HG03095 (cell line): ENCODE results near the gene KPNA3.

Experiments used
- ATAC-seq: cut with Tn5 transposase; IDR thresholded peaks from one replicate; pipeline ENCODE4 v1.9.1; 2021; ENCODE audit warnings: moderate library complexity; ENCODE audit not compliant: unreplicated experiment

The KPNA3 gene

DNA sequence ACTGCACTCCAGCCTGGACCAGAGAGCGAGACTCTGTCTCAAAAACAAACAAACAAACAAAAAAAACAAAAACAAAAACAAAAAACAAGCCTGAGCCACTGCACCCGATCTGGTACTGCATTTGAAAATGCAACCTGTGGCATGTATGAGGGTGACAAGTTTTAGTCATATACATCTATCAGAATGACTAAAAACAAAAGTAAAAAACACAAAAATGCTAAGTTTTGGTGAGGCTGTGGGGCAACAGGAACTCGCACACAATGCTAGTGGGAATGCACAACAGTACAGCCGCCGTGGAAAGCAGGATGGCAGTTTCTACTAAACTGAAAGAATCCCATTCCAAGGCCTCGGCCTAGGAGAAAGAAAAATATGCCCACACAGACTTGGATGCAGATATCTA is 109.0 kb downstream of the KPNA3 start:
- no peak for ATAC-seq

DNA sequence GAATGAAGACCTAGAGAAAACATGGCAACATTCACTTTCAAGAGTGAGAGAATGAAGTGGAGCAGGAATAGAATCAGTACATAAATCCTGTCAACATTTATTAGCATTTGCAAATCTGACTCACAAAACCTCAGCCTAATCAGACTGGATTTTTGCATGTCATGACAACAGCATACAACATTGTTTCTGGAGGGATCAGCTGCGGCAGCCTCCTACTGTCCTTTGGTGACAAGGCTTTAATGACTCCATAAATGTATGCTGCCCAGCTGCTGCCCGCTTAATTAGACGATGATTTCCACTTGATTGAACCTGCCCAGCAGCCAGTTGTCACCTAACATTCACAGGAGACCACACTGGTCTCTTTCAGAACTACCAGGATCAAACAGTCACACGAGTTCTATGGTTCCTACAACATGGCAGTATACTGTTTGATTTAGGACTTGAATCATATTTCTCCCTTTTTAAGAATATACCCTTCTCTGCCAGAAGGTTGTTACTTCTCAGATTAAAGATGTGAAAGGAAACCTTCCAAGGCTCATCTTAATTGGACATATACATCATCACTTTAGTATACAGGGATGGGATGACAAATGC is 110.5 kb downstream of the KPNA3 start:
- no peak for ATAC-seq

DNA sequence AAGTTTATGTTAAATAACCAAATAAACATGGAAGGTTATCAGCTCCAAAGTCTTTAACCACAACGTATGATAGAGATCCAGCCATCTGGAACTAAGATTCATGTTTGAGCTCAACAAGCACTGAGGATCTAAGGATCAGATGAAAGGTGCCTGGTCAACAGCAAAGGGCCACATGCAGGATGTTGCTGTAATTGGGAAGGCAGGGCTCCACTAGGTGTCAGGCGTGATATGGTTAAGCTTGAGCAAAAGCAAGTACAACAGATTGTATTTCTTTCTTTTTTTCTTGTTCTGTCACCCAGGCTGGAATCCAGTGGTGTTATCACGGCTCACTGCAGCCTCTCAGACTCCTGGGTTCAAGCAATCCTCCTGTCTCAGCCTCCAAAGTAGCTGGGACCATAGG is 113.2 kb downstream of the KPNA3 start:
- ATAC-seq: no peak

DNA sequence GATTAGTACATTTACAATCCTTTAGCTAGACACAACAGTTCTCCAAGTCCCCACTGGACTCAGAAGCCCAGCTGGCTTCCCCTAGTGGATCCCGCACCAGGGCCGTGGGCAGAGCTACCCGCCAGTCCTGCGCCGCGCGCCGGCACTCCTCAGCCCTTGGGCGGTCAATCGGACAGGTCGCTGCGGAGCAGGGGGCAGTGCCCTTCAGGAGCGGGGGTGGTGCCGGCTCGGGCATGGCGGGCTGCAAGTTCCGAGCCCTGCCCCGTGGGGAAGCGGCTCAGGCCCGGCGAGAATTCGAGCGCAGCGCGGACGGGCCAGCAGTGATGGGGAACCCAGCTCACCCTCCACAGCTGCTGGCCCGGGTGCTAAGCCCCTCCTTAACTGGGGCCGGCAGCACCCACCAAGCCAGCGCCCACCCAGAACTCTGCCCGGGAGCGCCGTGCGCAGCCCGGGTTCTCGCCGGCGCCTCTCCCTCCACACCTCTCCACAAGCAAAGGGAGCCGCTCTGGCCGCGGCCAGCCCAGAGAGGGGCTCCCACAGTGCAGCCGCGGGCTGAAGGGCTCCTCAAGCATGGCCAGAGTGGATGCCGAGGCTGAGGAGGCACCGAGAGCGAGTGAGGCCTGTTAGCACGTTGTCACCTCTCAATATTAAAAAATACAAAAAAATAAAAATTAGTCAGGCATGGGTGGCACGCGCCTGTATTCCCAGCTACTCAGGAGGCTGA is 114.1 kb downstream of the KPNA3 start:
- no peak for ATAC-seq

DNA sequence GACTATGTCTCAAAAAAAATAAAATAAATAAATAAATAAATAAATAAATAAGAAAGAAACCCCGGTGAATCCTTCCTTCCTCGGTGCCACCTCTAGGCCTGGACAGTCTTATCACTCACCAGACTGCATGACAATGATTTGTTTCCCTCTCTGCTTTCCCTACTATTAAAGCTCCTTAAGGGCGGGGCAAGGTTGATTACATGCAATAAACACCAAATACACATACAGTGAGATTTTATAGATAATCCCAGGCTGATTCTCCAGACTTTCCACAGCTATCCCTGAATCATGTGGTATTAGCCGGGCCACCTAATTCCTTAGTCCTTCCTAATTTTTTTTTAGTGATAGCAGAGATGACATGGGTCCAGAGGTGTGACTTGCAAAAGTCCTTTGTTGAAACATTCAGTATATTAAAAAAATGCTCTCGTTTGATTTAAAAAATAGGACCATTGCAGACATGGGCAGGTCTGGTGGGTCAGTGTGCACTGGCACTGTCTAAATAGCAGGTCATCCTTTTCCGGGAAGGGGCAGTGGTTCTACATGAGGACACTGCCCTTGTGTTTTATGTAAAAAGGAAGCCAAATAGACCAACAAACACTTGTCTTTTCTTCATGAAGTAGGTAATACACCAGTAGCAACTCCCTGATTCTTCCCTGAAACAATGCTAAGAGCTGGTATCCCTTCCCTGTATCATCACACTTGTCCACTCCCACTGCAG is 115.7 kb downstream of the KPNA3 start:
- no peak for ATAC-seq

DNA sequence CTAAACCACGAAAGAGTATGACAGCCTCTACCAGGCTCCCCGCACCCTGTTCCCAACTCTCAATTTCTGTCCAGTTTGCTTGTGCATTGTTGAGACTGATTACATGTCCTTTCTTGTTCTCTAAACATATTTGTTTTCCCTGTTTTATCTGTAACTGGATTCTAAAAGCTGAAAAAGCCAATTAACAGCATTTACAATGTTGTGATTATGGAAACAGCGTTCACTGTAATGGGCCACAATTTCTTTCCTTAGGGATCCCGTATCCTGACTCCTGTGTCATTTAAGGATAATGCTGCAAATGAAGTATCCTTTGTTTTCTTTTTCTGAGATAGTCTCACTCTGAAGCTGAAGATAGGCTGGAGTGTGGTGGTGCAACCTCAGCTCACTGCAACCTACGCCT is 121.7 kb downstream of the KPNA3 start:
- ATAC-seq: no peak

DNA sequence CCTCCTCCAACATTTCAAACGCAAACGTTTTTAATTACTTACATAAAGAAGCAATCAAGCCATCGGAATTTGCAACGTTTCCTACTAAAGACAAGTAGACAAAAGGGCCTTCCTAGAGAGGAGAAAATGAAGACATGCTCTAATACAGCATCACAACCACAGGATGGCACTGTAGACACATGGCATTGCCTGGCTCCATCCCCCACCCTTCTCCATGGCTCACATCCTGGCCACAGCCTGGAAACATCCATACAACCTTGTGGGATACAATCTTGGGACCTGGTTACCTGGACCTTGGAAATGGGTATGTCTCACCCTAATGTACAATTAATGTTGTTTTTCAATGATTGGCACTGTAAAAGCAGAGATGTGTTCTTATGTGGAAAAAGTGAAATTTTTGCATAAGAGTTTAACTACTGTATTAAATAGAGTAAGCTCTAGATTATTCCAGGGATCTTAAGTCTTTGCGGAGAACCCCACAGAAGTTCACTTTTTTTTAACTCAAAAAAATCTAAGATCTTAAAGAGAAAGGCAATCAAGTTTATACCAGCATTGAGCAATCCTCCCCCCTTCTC is 122.7 kb downstream of the KPNA3 start:
- ATAC-seq: no peak

DNA sequence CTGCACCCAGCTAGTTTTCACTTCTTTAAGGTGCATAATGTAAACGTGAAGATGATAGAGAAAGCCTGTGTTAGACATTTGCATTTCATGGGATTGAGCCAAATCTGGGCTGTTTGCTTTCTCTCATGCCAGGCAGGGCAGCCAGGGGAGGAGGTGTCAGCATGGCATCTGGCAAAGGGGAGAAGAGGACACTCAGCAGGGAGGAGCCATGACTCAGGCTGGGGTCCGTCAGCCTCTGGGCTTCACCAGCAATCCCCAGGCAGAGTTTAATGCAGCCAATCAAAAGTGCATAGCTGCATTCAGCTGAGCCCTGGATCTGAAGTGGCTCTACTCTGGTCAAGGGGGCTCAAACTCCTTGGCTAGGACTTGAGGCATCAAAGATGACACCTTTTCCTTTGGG is 124.7 kb downstream of the KPNA3 start:
- ATAC-seq: no peak

DNA sequence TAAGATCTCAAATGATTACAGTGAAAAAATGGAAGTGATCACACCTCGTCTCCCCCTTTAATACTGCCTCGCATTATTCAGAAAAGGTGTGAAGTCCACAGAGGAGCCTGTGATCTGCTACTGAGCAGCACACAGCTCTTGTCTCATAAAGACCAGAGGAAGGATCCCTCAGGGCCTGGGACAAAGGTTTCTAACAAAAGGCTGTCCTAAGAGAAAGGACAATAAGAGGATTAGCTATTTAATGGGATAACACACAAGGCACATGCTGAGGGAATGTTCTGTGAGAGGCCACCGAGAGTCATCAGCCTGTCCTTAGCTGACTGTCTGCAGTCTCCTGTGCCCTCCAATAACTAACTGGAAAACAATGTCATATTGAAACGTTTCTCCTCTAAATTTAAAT is 127.9 kb downstream of the KPNA3 start:
- no peak for ATAC-seq

DNA sequence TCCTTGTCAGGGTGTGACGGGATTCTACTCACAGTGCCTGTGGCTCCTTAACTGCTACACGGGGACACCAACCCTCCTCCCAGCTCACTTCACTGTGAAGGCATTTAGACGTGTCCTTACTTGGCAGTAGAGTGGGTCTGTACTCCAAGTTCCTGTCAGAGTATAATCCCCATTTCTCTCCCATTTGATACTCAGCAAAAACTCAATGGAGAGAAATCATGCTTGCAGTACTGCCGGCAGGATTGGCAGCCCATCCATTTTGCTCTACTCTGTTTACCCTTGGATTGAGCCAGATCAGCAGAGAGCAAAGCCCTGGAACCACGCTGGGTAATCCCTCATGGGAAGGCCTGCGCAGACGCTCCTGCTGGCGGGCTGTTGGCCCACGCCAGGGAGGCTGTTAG is 135.2 kb downstream of the KPNA3 start:
- no peak for ATAC-seq

DNA sequence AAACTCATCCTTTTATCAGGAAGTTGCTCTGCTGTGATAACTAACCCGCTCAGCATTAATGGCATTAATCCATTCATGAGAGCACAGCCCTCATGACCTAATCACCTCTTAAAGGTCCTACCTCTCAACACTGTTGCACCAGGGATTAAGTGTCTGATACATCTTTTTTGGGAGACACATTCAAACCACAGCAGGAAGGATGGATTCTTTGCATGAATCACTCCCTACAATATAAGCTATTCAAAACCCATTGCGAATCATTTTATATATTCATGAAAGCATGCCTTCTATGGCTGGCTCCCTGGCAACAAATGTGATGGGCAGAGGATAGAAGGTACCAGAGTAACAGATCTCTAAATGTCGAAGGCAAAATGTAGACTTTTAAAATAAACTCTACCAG is 136.6 kb downstream of the KPNA3 start:
- no peak for ATAC-seq

DNA sequence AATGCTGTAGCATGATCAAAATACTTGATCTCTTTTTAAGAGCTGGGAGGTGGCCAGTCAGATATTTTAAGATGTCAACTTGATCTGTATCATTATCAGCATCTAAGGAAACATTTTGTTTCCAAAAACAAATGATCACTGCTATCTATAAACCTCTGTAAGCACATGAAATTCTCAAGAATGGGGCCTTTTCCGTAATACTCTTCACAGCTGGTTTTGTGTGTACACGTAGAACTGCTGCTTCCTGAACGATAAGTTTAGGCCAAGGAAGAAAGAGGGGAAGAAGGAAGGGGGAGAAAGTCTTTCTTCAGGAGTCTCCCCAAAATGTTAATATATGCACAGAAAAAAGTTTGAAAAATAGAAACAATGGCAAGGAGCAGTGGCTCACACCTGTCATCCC is 138.5 kb downstream of the KPNA3 start:
- ATAC-seq: no peak

DNA sequence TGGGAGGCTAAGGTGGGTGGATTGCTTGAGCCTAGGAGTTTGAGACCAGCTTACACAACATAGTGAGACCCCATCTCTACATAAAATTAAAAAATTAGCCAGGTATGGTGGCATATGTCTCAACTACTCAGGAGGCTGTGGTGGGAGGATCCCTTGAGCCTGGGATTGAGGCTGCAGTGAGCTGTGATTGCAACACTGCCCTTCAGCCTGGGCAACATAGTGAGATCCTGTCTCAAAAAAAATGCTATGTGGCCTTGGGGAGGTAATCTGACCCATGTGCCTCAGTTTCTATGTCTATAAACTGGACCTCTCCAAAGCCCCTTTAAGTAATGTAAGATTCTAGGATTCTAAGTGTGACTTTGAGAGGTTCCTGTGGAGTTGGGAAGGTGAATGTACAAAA is 139.0 kb downstream of the KPNA3 start:
- no peak for ATAC-seq

DNA sequence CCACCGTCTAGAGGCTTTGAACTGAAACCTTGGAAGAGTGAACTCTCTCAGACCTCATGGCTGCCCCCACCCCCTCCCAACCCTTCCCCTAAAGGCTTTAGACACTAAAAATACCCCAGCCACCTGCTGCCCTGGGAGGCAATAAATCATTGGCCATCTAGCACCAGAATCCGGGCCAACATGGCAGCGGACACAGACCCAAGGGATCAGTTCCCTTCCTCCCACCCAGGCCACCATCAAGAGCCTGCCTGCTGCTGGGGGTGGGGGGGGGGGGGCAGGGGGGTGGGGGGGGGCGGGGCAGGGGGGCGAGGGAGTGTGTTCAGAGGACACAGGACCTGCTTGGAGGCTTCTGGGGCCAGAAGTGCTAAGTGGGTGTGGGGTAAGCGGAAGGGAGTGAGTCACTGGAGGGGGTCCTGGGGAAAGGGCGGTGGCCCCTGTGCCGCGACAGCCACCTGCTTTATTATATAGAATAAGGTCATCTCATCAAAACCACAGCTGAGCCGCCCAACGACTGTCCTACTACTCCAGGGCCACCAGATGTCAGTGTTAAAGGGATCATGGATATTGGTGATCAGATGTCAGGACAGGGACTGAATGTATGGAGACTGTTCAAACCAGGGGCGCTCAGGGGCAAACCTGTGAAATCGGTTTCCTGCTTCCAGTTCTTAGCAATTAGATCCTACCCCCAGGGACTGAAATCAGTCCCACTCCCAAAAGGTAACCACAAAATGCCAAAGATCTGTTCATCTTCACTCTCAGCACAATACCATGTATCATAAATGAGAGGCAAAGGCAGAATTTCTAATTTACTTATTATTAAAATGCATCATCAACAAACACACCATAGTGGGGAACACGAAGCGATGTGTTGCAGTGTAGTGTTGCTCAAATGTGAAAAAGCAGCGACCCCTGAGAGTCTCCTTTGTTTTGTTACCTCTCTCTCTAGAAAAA is 139.9 kb downstream of the KPNA3 start:
- ATAC-seq: no peak

DNA sequence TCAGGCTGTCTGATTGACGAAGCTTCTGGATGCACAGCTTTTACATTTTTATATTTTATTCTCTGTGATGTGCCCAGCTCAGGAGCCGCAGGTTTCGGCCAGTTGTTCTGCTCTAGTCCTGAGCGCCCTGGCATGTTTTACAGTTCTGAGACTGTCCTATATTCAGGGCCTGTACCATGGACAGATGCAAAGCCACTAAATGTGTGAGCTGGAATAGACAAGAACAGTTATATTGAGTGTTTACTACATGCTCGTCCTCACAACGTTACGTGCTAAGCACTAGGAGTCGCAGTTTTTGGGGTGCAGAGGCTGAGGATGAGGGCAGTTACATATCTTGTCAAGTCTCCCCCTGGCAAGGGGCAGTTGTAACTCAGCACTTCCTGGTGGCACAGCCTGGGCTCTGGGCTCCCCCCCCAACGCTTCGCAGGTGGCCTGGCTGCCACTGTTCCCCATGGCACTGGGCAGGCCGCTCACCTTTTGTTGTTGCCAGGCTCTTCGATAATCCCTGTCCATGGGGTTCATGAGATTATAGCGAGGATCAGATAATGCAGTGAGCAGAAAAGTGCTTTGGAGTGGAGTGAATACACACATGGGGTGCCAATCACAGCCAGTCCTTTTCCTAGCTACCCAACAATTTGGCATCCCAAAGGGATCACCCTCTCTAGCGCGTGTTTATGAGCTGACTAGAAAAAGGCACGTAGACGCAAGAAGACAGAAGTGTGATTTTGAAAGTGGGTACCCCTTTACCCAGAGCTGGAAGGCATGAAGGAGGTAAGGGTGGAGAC is 140.7 kb downstream of the KPNA3 start:
- ATAC-seq: no peak

DNA sequence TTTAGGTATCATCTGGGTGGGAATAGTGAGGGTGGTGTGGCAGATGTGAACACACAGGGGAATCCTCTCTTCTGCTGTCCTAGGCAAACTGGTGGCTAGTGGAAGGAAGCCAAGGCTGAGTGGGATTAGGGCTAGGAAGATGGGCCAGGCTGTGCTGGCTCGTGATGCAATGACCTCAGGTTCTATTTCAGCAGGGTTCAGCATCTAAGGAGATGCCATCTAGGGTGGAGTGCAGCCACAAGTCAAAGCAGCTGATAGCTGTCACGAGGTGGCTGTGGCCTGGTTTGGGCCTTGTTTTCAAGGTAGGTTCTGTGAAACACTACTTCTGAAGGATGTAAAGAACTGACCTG is 142.5 kb downstream of the KPNA3 start:
- no peak for ATAC-seq
